ENCODE measurements around the gene HSPA5. TPM values are rescaled to one million over a fixed set of nuclear protein-coding genes. Genes with fewer than 3 reads are reported as not detected.
"Not testable (repeated sequence)": the region's sequence is repeated elsewhere in the genome, so short reads cannot be mapped to it uniquely, and the experiment has no call there.

Gene HSPA5
- total RNA-seq: 100 to 1,000 TPM; 136 to 138 TPM

GRCh38 chr9:125241000-125241862, at the start of gene HSPA5:
HSPA5 (minus strand) TSS chr9:125241343; CDS start chr9:125241126, 217 bp downstream.
- CTCF ChIA-PET: no interaction called here
- peaks cover 2% of the 10 kb centered on the region for H3K27me3 Mint-ChIP-seq (ENCODE audit: low read depth)
- H3K4me1 Mint-ChIP-seq (ENCODE audit: low read depth): peaks cover 44% of the 10 kb centered on the region
- intact Hi-C loops (cut with micrococcal nuclease): loop anchor here (1.0 to 5.0 kb wide), 10 partner anchors 20 to 469 kb away; partner anchors contain the start of genes ARPC5L, GAPVD1, GOLGA1 and NR6A1
- peaks cover 56% of the 10 kb centered on the region for H3K36me3 Mint-ChIP-seq (ENCODE audit: low read depth)
- peak within 1 kb of the TSS; percentile 95 for H3K4me3 Mint-ChIP-seq
- no peaks in the 10 kb centered on the region for H3K9me3 Mint-ChIP-seq
- peak; percentile 100 for DNase-seq
- peak within 1 kb of the TSS; percentile 99 for H3K27ac Mint-ChIP-seq

GRCh38 chr9:125286935-125287433, 45.8 kb upstream of the HSPA5 start:
- H3K27ac Mint-ChIP-seq; H3K27me3 Mint-ChIP-seq (ENCODE audit: low read depth); H3K4me1 Mint-ChIP-seq (ENCODE audit: low read depth); CTCF ChIA-PET; H3K4me3 Mint-ChIP-seq; intact Hi-C loops (cut with micrococcal nuclease); H3K36me3 Mint-ChIP-seq (ENCODE audit: low read depth); DNase-seq; H3K9me3 Mint-ChIP-seq: not testable (repeated sequence)

GRCh38 chr9:125284855-125285254, 43.7 kb upstream of the HSPA5 start:
- Mint-ChIP-seq H3K27ac (no peak overlapping the region), H3K36me3 (ENCODE audit: low read depth) (peaks cover 2% of the 10 kb centered on the region), H3K9me3 (no peaks in the 10 kb centered on the region), H3K27me3 (ENCODE audit: low read depth) (no peaks in the 10 kb centered on the region), H3K4me1 (ENCODE audit: low read depth) (peaks cover 4% of the 10 kb centered on the region), H3K4me3 (no peak overlapping the region)
- intact Hi-C loops (cut with micrococcal nuclease): no loop called here
- CTCF ChIA-PET: interaction anchor here (0.7 kb wide), 1 partner anchor 1291 kb away, joined by 3 read pairs; no protein-coding TSS in a partner anchor
- no peak for DNase-seq

GRCh38 chr9:125280945-125281344, 39.8 kb upstream of the HSPA5 start:
- no peak for DNase-seq
- Mint-ChIP-seq H3K27me3 (ENCODE audit: low read depth) (no peaks in the 10 kb centered on the region), H3K9me3 (no peaks in the 10 kb centered on the region), H3K4me3 (no peak overlapping the region), H3K4me1 (ENCODE audit: low read depth) (peaks cover 13% of the 10 kb centered on the region), H3K36me3 (ENCODE audit: low read depth) (peaks cover 2% of the 10 kb centered on the region), H3K27ac (no peak overlapping the region)
- CTCF ChIA-PET: interaction anchor here (1.1 kb wide), 1 partner anchor 11 kb away, joined by 4 read pairs; no protein-coding TSS in a partner anchor
- intact Hi-C loops (cut with micrococcal nuclease): no loop called here

GRCh38 chr9:125277411-125277810, 36.3 kb upstream of the HSPA5 start:
- Mint-ChIP-seq H3K4me1 (ENCODE audit: low read depth) (peaks cover 21% of the 10 kb centered on the region), H3K4me3 (no peak overlapping the region), H3K27ac (no peak overlapping the region), H3K36me3 (ENCODE audit: low read depth) (peaks cover under 1% of the 10 kb centered on the region), H3K9me3 (no peaks in the 10 kb centered on the region), H3K27me3 (ENCODE audit: low read depth) (no peaks in the 10 kb centered on the region)
- intact Hi-C loops (cut with micrococcal nuclease): no loop called here
- CTCF ChIA-PET: interaction anchor here (0.6 kb wide), 2 partner anchors 26 to 35 kb away, joined by 3 read pairs; no protein-coding TSS in a partner anchor
- no peak for DNase-seq

GRCh38 chr9:125276771-125277170, 35.6 kb upstream of the HSPA5 start:
- H3K4me1 Mint-ChIP-seq (ENCODE audit: low read depth): peaks cover 22% of the 10 kb centered on the region
- H3K9me3 Mint-ChIP-seq: no peaks in the 10 kb centered on the region
- intact Hi-C loops (cut with micrococcal nuclease): no loop called here
- DNase-seq: no peak
- no peaks in the 10 kb centered on the region for H3K27me3 Mint-ChIP-seq (ENCODE audit: low read depth)
- no peak overlapping the region for H3K27ac Mint-ChIP-seq
- no peak overlapping the region for H3K4me3 Mint-ChIP-seq
- no peaks in the 10 kb centered on the region for H3K36me3 Mint-ChIP-seq (ENCODE audit: low read depth)
- CTCF ChIA-PET: no interaction called here

- intact Hi-C loops (cut with micrococcal nuclease): no loop called here
- Mint-ChIP-seq H3K9me3 (no peaks in the 10 kb centered on the region), H3K36me3 (ENCODE audit: low read depth) (peaks cover 7% of the 10 kb centered on the region), H3K27ac (no peak overlapping the region), H3K27me3 (ENCODE audit: low read depth) (no peaks in the 10 kb centered on the region), H3K4me1 (ENCODE audit: low read depth) (peaks cover 33% of the 10 kb centered on the region), H3K4me3 (no peak overlapping the region)
- DNase-seq: no peak
- CTCF ChIA-PET: interaction anchor here (1.1 kb wide), 1 partner anchor 135 kb away, joined by 4 read pairs; no protein-coding TSS in a partner anchor
Measured at GRCh38 chr9:125272697-125273096, 31.6 kb upstream of the HSPA5 start.

- no peak overlapping the region for H3K4me3 Mint-ChIP-seq
- CTCF ChIA-PET: no interaction called here
- no peak for DNase-seq
- intact Hi-C loops (cut with micrococcal nuclease): no loop called here
- peaks cover 9% of the 10 kb centered on the region for H3K36me3 Mint-ChIP-seq (ENCODE audit: low read depth)
- H3K4me1 Mint-ChIP-seq (ENCODE audit: low read depth): peaks cover 30% of the 10 kb centered on the region
- no peaks in the 10 kb centered on the region for H3K9me3 Mint-ChIP-seq
- no peaks in the 10 kb centered on the region for H3K27me3 Mint-ChIP-seq (ENCODE audit: low read depth)
- no peak overlapping the region for H3K27ac Mint-ChIP-seq
Measured at GRCh38 chr9:125271081-125271480, 29.9 kb upstream of the HSPA5 start.

GRCh38 chr9:125269014-125269397, 27.9 kb upstream of the HSPA5 start:
- peaks cover 38% of the 10 kb centered on the region for H3K4me1 Mint-ChIP-seq (ENCODE audit: low read depth)
- no peak overlapping the region for H3K27ac Mint-ChIP-seq
- CTCF ChIA-PET: interaction anchor here (0.7 to 1.1 kb wide), 2 partner anchors 17 to 43 kb away, joined by 3 to 4 read pairs; no protein-coding TSS in a partner anchor

GRCh38 chr9:125268394-125269013, 27.4 kb upstream of the HSPA5 start:
- peaks cover 15% of the 10 kb centered on the region for H3K36me3 Mint-ChIP-seq (ENCODE audit: low read depth)
- peaks cover 43% of the 10 kb centered on the region for H3K4me1 Mint-ChIP-seq (ENCODE audit: low read depth)
- CTCF ChIA-PET: interaction anchor here (0.6 to 1.1 kb wide), 4 partner anchors 16 to 402 kb away, joined by 3 to 5 read pairs (median 4); no protein-coding TSS in a partner anchor
- no peaks in the 10 kb centered on the region for H3K9me3 Mint-ChIP-seq
- H3K27me3 Mint-ChIP-seq (ENCODE audit: low read depth): no peaks in the 10 kb centered on the region
- no peak for DNase-seq
- intact Hi-C loops (cut with micrococcal nuclease): no loop called here
- H3K4me3 Mint-ChIP-seq: no peak overlapping the region
- no peak overlapping the region for H3K27ac Mint-ChIP-seq

More at GRCh38 chr9:125269014-125269397, 27.9 kb upstream of the HSPA5 start:
- Mint-ChIP-seq H3K36me3 (ENCODE audit: low read depth) (peaks cover 13% of the 10 kb centered on the region), H3K9me3 (no peaks in the 10 kb centered on the region), H3K27me3 (ENCODE audit: low read depth) (no peaks in the 10 kb centered on the region), H3K4me3 (no peak overlapping the region)
- no peak for DNase-seq
- intact Hi-C loops (cut with micrococcal nuclease): no loop called here

- Mint-ChIP-seq H3K27ac (peak overlapping the region; percentile 9), H3K4me1 (ENCODE audit: low read depth) (peaks cover 42% of the 10 kb centered on the region), H3K36me3 (ENCODE audit: low read depth) (peaks cover 19% of the 10 kb centered on the region), H3K4me3 (peak overlapping the region; percentile 98)
- not testable (repeated sequence) for H3K9me3 Mint-ChIP-seq; H3K27me3 Mint-ChIP-seq (ENCODE audit: low read depth)
- DNase-seq: peak; percentile 38
- CTCF ChIA-PET: interaction anchor here (0.6 kb wide), 1 partner anchor 98 kb away, joined by 3 read pairs; no protein-coding TSS in a partner anchor
- intact Hi-C loops (cut with micrococcal nuclease): loop anchor here (5.0 kb wide), 1 partner anchor 402 kb away; the partner anchor contains the start of genes ARPC5L and RPL35
Measured at GRCh38 chr9:125264068-125264467, 22.9 kb upstream of the HSPA5 start.
